Pulmonary artery endothelial cell (primary cell): Measurements from ENCODE around the gene GLRB. TPM values are rescaled to one million over a fixed set of nuclear protein-coding genes. Genes with fewer than 3 reads are reported as not detected.

Experiments used
- total RNA-seq: library from RNA; depleted of rRNA; stranded (reverse); fragments of >200 nt; gene quantifications from 2 replicates; pipeline ENCODE4 v1.2.3, GENCODE V29; 2014

The GLRB gene
- total RNA-seq, 1 donor from 2014 or later, result 4.3 TPM

Other genes starting within 250 kb of the GLRB start
- gene PDGFC, start 104.4 kb upstream of the GLRB start, total RNA-seq, result 9.8 and 11.7 TPM in 2 replicates
- 0.07 TPM in 1 of 2 replicates, not detected in the other for gene GRIA2, start 144.6 kb downstream of the GLRB start, total RNA-seq